H9 (cell line): Measurements from ENCODE around the gene APRT. TPM values are rescaled to one million over a fixed set of nuclear protein-coding genes. Genes with fewer than 3 reads are reported as not detected.

Experiments
- DNase-seq: peaks from one replicate; pipeline ENCODE4 v3.0.0-alpha.2; 2017
- H2AFZ ChIP-seq: one replicate; pipeline ENCODE4 v1.6.1; 2013; ENCODE audit warnings: mild to moderate bottlenecking, low read length, control low read depth, moderate library complexity
- H2AK5ac ChIP-seq: 2 replicates; pipeline ENCODE4 v1.6.1; 2013; ENCODE audit warnings: low read length, control low read depth, mixed read lengths; ENCODE audit not compliant: insufficient read length
- H2BK120ac ChIP-seq: one replicate; pipeline ENCODE4 v1.6.1; 2013; ENCODE audit warnings: low read depth, mild to moderate bottlenecking, low read length, control low read depth, inconsistent platforms; ENCODE audit not compliant: poor library complexity, severe bottlenecking
- H2BK12ac ChIP-seq: 2 replicates; pipeline ENCODE4 v1.6.1; 2013; ENCODE audit warnings: low read length, control low read depth, mixed read lengths, low read depth; ENCODE audit not compliant: insufficient read length
- H2BK15ac ChIP-seq: 2 replicates; pipeline ENCODE4 v1.6.1; 2013; ENCODE audit warnings: low read depth, low read length, control low read depth
- H2BK20ac ChIP-seq: one replicate; pipeline ENCODE4 v1.6.1; 2013; ENCODE audit warnings: low read depth, mild to moderate bottlenecking, low read length, control low read depth, inconsistent platforms; ENCODE audit not compliant: poor library complexity, severe bottlenecking
- H2BK5ac ChIP-seq: 2 replicates; pipeline ENCODE4 v1.6.1; 2013; ENCODE audit warnings: low read length, control low read depth, mixed read lengths; ENCODE audit not compliant: insufficient read length
- H3K14ac ChIP-seq: 2 replicates; pipeline ENCODE4 v1.6.1; 2013; ENCODE audit warnings: low read length, control low read depth; ENCODE audit not compliant: insufficient read depth
- H3K18ac ChIP-seq: 2 replicates; pipeline ENCODE4 v1.6.1; 2013; ENCODE audit warnings: low read depth, mild to moderate bottlenecking, mixed read lengths, low read length, control low read depth; ENCODE audit not compliant: insufficient read length
- H3K23ac ChIP-seq: 2 replicates; pipeline ENCODE4 v1.6.1; 2013; ENCODE audit warnings: low read length, control low read depth, mixed read lengths, low read depth; ENCODE audit not compliant: insufficient read length
- H3K23me2 ChIP-seq: 2 replicates; pipeline ENCODE4 v1.6.1; 2013; ENCODE audit warnings: low read depth, mild to moderate bottlenecking, mixed read lengths, low read length, control low read depth; ENCODE audit not compliant: insufficient read length, poor library complexity, severe bottlenecking
- H3K27ac ChIP-seq: 2 replicates; pipeline ENCODE4 v1.5.1; 2013; ENCODE audit warnings: low read length, control low read depth, mixed read lengths, low read depth; ENCODE audit not compliant: insufficient read length
- H3K27me3 ChIP-seq: 2 replicates; pipeline ENCODE4 v1.6.1; 2013; ENCODE audit warnings: low read length, control low read depth, inconsistent platforms; ENCODE audit not compliant: insufficient read depth
- H3K4ac ChIP-seq: 2 replicates; pipeline ENCODE4 v1.6.1; 2013; ENCODE audit warnings: low read depth, mild to moderate bottlenecking, control low read depth, inconsistent platforms, low read length, moderate library complexity
- H3K4me1 ChIP-seq: 2 replicates; pipeline ENCODE4 v1.6.1; 2013; ENCODE audit warnings: low read length, control low read depth, inconsistent platforms; ENCODE audit not compliant: insufficient read depth
- H3K4me2 ChIP-seq: 2 replicates; pipeline ENCODE4 v1.6.1; 2013; ENCODE audit warnings: low read length, control low read depth, mixed read lengths; ENCODE audit not compliant: insufficient read length, insufficient read depth
- H3K56ac ChIP-seq: 2 replicates; pipeline ENCODE4 v1.6.1; 2013; ENCODE audit warnings: low read depth, mild to moderate bottlenecking, mixed read lengths, low read length, control low read depth; ENCODE audit not compliant: insufficient read length
- H3K79me1 ChIP-seq: 2 replicates; pipeline ENCODE4 v1.6.1; 2013; ENCODE audit warnings: low read depth, mild to moderate bottlenecking, moderate library complexity, low read length, control low read depth, inconsistent platforms; ENCODE audit not compliant: insufficient read depth, poor library complexity, severe bottlenecking
- H3K79me2 ChIP-seq: 2 replicates; pipeline ENCODE4 v1.6.1; 2013; ENCODE audit warnings: low read length, control low read depth, inconsistent platforms; ENCODE audit not compliant: insufficient read depth
- H3K9ac ChIP-seq: 2 replicates; pipeline ENCODE4 v1.6.1; 2013; ENCODE audit warnings: low read length, control low read depth, mixed read lengths; ENCODE audit not compliant: insufficient read length; ENCODE audit errors: extremely low read depth
- H3K9me3 ChIP-seq: one replicate; pipeline ENCODE4 v1.6.1; 2013; ENCODE audit warnings: low read depth, low read length, inconsistent platforms; ENCODE audit not compliant: control insufficient read depth
- H3T11ph ChIP-seq: one replicate; pipeline ENCODE4 v1.6.1; 2013; ENCODE audit warnings: mild to moderate bottlenecking, low read length, control low read depth, inconsistent platforms
- H4K20me1 ChIP-seq: one replicate; pipeline ENCODE4 v1.6.1; 2013; ENCODE audit not compliant: control insufficient read depth, insufficient read length, insufficient read depth
- H4K5ac ChIP-seq: 2 replicates; pipeline ENCODE4 v1.6.1; 2013; ENCODE audit warnings: low read depth, mild to moderate bottlenecking, mixed read lengths, low read length, control low read depth; ENCODE audit not compliant: insufficient read length
- H4K8ac ChIP-seq: replicated peaks from 2 replicates; pipeline ENCODE4 v1.6.1; 2013; ENCODE audit warnings: low read length, control low read depth, mixed read lengths, low read depth; ENCODE audit not compliant: insufficient read length
- H4K91ac ChIP-seq: 2 replicates; pipeline ENCODE4 v1.6.1; 2013; ENCODE audit warnings: low read depth, mild to moderate bottlenecking, moderate library complexity, mixed read lengths, low read length, control low read depth; ENCODE audit not compliant: insufficient read length
- H3K27ac Mint-ChIP-seq, 3 experiments: 2 replicates in 2 of 3; 3 replicates in 1 of 3; pipeline ENCODE4 v1.8.0; 2020 to 2021; ENCODE audit warnings: mixed read lengths in 3 of 3, mild to moderate bottlenecking in 1 of 3, moderate library complexity in 1 of 3
- H3K27me3 Mint-ChIP-seq: 2 replicates; pipeline ENCODE4 v1.8.0; 2021; ENCODE audit warnings: low read depth, mild to moderate bottlenecking, moderate library complexity, mixed read lengths
- H3K36me3 Mint-ChIP-seq, 3 experiments: 2 replicates in 2 of 3; 3 replicates in 1 of 3; pipeline ENCODE4 v1.8.0; 2020 to 2021; ENCODE audit warnings: low read depth in 3 of 3, mixed read lengths in 3 of 3; ENCODE audit not compliant: insufficient read depth in 1 of 3
- H3K4me1 Mint-ChIP-seq, 2 experiments: 2 replicates each; pipeline ENCODE4 v1.8.0; 2020; ENCODE audit warnings: mixed read lengths in 2 of 2
- H3K4me3 Mint-ChIP-seq, 2 experiments: 2 replicates in 1 of 2; 3 replicates in 1 of 2; pipeline ENCODE4 v1.8.0; 2020 to 2021; ENCODE audit warnings: mild to moderate bottlenecking in 2 of 2, mixed read lengths in 2 of 2, moderate library complexity in 1 of 2
- H3K9me3 Mint-ChIP-seq, 2 experiments: 2 replicates in 1 of 2; 3 replicates in 1 of 2; pipeline ENCODE4 v1.8.0; 2020; ENCODE audit warnings: mild to moderate bottlenecking in 2 of 2, mixed read lengths in 2 of 2, moderate library complexity in 1 of 2
- CTCF ChIP-seq: fragments of 200-600 bp; sonication (generic); conservative IDR thresholded peaks from 3 replicates; pipeline ENCODE4 v1.8.0; 2021; ENCODE audit warnings: antibody characterized with exemption, mild to moderate bottlenecking
- WGBS: extraction: QIAGEN DNeasy Blood & Tissue Kit; methylation state at CpG from one replicate; pipeline ENCODE4 v1.1.7; 2013; ENCODE audit warnings: missing lambda C conversion rate, low lambda C conversion rate, mixed read lengths; ENCODE audit not compliant: insufficient read length; ENCODE audit errors: extremely low coverage; 5-methylcytosine and 5-hydroxymethylcytosine counted together
- total RNA-seq: library from RNA; stranded (reverse); gene quantifications from 2 replicates; pipeline ENCODE4 v1.2.1, GENCODE V29; 2021

Gene APRT
- total RNA-seq, 1 experiment from 2014 or later = 246 TPM

DNA sequence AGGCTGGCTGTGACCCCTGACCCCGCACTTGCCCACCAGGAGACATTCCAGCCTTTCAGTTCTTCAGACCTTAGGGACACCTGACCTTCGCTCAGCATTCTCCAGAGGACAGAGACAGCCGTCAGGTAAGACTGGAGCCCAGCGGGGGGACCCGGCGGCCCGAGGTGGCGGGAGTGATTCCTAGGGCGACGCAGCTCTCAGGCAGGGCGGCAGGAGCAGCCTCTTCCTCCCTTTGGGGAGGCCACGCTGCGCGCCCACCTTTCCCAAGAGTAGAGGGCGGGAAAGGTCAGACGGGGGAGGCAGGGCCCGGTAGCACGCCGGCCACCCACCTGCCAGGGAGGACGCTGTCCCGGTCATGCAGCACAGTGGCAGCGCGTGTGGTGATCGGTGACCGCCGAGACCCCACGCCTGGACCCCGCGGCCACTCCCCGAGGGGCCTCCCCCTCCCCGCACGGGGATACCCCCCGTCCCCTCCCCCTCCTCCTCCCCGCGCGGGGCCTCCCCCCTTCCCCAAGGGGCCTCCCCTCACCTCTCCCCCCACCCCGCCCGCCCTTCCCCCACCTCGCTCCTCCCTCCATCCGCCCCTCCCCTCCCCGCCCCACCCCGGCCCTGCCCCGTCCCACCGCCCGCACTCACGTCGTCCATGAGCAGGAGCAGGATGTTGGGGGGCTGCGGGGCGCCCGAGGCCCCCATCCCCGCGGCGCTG is 44.5 kb upstream of the APRT start:
- Histone ChIP-seq H3K27me3 (no peaks in the 10 kb centered on the region), H3K23me2 (peaks cover 8% of the 10 kb centered on the region)

More for the DNA sequence above, 44.5 kb upstream of the APRT start:
- H3K79me1 ChIP-seq = no peaks in the 10 kb centered on the region
- H4K8ac ChIP-seq = no peak overlapping the region
- no peak overlapping the region for H3K56ac ChIP-seq
- H3K27ac ChIP-seq = no peak overlapping the region
- H3K4ac ChIP-seq = no peak overlapping the region
- no peak for TF ChIP-seq CTCF
- H2BK12ac ChIP-seq = no peak overlapping the region
- no peaks in the 10 kb centered on the region for H3K27me3 Mint-ChIP-seq
- no peaks in the 10 kb centered on the region for H3K79me2 ChIP-seq
- no peak overlapping the region for H4K5ac ChIP-seq
- H3K4me1 Mint-ChIP-seq = peaks cover 9 to 18% of the 10 kb centered on the region in 2 experiments
- H3K4me2 ChIP-seq = peak overlapping the region; percentile 73
- DNase-seq = peak; percentile 59
- H2BK120ac ChIP-seq = no peak overlapping the region
- peak overlapping the region; percentile 85 to 96 for H3K4me3 Mint-ChIP-seq
- H3K9me3 Mint-ChIP-seq = peaks cover 0 to 5% of the 10 kb centered on the region in 2 experiments; a peak in 2 of 5 replicates
- H4K91ac ChIP-seq = no peak overlapping the region
- H2AFZ ChIP-seq = no peak overlapping the region
- H3T11ph ChIP-seq = no peak overlapping the region
- H3K23ac ChIP-seq = no peak overlapping the region
- H4K20me1 ChIP-seq = no peaks in the 10 kb centered on the region
- H3K18ac ChIP-seq = peak overlapping the region; percentile 64
- H2BK15ac ChIP-seq = no peak overlapping the region
- H3K27ac Mint-ChIP-seq = no peak overlapping the region; a peak in 1 of 7 replicates
- H2BK20ac ChIP-seq = no peak overlapping the region
- H3K9me3 ChIP-seq = no peaks in the 10 kb centered on the region
- no peak overlapping the region; the same call in 1 of the 2 replicates for H3K14ac ChIP-seq
- no peak overlapping the region for H3K9ac ChIP-seq
- no peaks in the 10 kb centered on the region for H3K4me1 ChIP-seq
- H2AK5ac ChIP-seq = no peak overlapping the region
- H3K36me3 Mint-ChIP-seq = peaks cover 26 to 42% (median 32%) of the 10 kb centered on the region in 3 experiments
- no CpG with 5 or more reads among the region's 53 CpGs for WGBS
- H2BK5ac ChIP-seq = no peak overlapping the region
